SU-DHL-6 (cell line): ENCODE data around the gene PPM1M.

Source experiments
- CTCF ChIP-seq: fragments of 200-600 bp; sonication (generic); IDR thresholded peaks from one replicate; pipeline ENCODE4 v1.5.1; 2017; ENCODE audit warnings: antibody characterized with exemption, mild to moderate bottlenecking, low read length, moderate library complexity; ENCODE audit not compliant: insufficient read depth, poor library complexity, severe bottlenecking
- EZH2phosphoT487 ChIP-seq: fragments of 200-600 bp; sonication (generic), shearing (Covaris generic); conservative IDR thresholded peaks from 2 replicates; pipeline ENCODE4 v1.6.1; 2018; ENCODE audit warnings: mild to moderate bottlenecking, antibody characterized with exemption, low read length, moderate library complexity, mixed read lengths

- TF ChIP-seq CTCF (no peak), EZH2phosphoT487 (no peak)
These were observed 23.8 kb upstream of the PPM1M start for GRCh38 chr3:52221563-52222318.
